VCaP (cell line): Measurements from ENCODE around the gene DES.

ENCODE experiments used
- H3K27ac ChIP-seq: fragments of 450-650 bp; 2 replicates; pipeline ENCODE4 v1.5.1; 2017
- TF ChIP-seq, protein P1 (sequence below): fragments of 450-650 bp; conservative IDR thresholded peaks from 2 replicates; pipeline ENCODE4 v1.5.1; 2017; ENCODE audit warnings: mild to moderate bottlenecking, moderate library complexity

The DES gene

DNA sequence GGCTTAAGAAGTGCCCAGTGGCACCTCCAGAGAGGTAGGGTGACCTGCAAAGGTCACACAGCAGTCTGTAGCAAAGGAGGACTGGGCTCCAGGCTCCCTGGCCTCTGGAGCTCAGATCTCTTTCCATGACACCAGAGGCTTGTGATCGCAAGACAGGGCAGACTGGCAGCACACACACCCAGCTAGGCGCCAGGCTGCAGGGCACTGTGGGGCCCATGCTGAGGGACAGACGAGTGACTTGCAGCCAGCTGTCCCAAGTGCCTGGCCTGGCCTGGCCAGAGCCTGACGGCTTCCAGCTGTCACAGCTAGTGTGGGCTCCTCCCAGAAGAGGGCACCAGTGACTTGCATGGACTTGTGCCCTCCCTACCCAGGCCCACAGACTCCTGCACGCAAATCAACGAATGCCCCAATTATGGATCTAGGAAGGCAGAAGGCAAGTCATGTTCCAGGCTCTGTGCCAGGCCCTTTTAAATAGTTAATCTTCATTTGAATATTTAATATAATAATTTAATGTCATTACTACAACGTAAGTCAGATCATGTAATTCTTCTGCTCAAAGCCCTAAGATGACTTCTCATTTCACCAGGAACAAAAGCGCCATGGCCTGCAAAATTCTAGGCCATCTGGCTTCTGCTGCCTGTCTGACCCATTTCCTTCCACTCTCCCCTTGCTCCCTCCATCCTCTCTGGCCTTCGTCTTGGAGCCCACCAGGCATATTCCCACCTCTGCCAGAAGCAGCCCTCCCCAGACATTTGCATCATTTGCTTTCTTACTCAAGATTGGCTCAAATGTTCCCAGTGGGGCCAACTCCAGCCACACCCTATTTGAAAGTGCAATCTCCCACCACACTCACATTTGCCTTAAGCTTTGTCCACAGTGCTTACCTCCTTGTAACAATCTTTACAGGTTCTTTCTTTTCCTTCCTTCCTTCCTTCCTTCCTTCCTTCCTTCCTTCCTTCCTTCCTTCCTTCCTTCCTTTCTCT is 12.7 kb downstream of the DES start:
- TF ChIP-seq, protein P1, sequence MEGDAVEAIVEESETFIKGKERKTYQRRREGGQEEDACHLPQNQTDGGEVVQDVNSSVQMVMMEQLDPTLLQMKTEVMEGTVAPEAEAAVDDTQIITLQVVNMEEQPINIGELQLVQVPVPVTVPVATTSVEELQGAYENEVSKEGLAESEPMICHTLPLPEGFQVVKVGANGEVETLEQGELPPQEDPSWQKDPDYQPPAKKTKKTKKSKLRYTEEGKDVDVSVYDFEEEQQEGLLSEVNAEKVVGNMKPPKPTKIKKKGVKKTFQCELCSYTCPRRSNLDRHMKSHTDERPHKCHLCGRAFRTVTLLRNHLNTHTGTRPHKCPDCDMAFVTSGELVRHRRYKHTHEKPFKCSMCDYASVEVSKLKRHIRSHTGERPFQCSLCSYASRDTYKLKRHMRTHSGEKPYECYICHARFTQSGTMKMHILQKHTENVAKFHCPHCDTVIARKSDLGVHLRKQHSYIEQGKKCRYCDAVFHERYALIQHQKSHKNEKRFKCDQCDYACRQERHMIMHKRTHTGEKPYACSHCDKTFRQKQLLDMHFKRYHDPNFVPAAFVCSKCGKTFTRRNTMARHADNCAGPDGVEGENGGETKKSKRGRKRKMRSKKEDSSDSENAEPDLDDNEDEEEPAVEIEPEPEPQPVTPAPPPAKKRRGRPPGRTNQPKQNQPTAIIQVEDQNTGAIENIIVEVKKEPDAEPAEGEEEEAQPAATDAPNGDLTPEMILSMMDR: peak; percentile 66
- no peak overlapping the region for H3K27ac ChIP-seq

DNA sequence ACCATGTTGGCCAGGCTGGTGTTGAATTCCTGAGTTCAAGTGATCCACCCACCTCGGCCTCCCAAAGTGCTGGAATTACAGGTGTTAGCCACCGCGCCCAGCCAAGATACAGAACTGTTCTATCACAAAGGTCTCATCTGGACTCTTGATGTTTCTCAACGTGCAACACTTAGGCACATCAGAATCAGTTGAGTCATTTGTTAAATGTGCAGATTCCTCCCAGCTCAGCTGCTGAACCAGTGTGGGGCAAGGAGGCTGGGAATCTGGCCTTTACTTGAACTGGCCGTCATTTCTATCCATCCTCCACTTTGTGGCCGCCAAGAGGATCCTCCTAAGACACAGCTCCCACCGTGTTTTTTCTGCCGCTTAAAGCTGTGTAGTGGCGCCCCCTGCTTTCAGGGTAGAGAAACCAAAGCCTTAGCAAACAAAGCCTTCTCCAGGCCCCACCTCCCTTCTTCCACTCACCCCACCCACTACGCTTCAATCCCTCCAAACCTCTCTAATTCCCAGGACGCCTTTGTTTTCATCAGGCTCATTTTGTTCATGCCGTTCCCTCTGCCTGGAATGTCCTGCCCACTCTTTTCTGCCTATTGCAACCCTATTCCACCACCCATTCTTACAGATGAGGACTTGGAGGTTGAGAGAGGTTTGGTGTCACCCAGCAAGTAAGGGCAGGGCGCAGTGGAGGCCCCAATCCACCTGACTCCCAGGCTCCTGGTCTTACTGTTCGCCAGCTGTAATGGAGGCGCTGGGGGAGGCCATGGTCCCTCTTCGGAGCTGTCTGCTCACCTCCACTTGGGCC is 15.7 kb downstream of the DES start:
- no peak overlapping the region for H3K27ac ChIP-seq

GRCh38 chr2:219434468-219434717 is 16.2 kb downstream of the DES start:
- H3K27ac ChIP-seq: no peak overlapping the region
- TF ChIP-seq, protein P1: no peak

More for the DNA sequence above, 15.7 kb downstream of the DES start:
- TF ChIP-seq, protein P1: 0 out of 2 replicates have a peak, but pooled peaks have one; percentile 26

GRCh38 chr2:219434718-219435525 is 16.7 kb downstream of the DES start, which contains the start of gene SPEG:
Gene SPEG, plus strand, starts transcription at chr2:219434843. Its CDS starts 135 bp downstream, at chr2:219434978.
- TF ChIP-seq, protein P1: no peak
- peak within 1 kb of the TSS; percentile 11; the same call in 1 of the 2 replicates for H3K27ac ChIP-seq

DNA sequence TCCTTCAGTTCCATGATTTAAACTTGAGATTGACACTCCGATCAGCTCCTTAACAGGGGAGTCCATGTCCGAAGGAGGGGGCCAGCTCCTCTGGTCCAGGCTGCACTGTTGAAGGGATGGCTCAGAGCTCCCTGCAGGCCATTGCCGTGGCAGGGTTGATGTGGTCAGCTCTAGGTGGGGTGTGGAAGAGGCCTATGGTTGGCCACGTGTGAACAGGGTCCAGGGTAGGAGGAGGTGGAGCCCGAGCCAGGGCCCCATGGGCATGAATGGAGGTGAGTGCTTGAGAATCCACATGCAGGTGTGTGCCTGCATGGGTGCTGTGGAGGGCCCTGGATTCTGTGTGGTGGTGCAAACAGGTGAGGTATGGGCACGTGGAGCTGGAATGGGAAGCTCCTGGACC is 17.5 kb downstream of the DES start:
- TF ChIP-seq, protein P1: no peak
- H3K27ac ChIP-seq: no peak overlapping the region

GRCh38 chr2:219436491-219436890 is 18.3 kb downstream of the DES start:
- TF ChIP-seq, protein P1: no peak
- H3K27ac ChIP-seq: no peak overlapping the region
